Glomerular endothelial cell (primary cell): ENCODE measurements around the gene ADAMTSL4. TPM values are rescaled to one million over a fixed set of nuclear protein-coding genes. Genes with fewer than 3 reads are reported as not detected.
"Not testable (repeated sequence)": the region's sequence is repeated elsewhere in the genome, so short reads cannot be mapped to it uniquely, and the experiment has no call there.

Source experiments
- DNase-seq: peaks from one replicate; pipeline ENCODE4 v3.0.0-alpha.2; 2011; ENCODE audit warnings: low read depth, low spot score; ENCODE audit errors: extremely low read depth
- total RNA-seq: library from RNA; depleted of rRNA; stranded (reverse); fragments of >200 nt; gene quantifications from 2 replicates; pipeline ENCODE4 v1.2.3, GENCODE V29; 2015

The ADAMTSL4 gene
- total RNA-seq, 1 donor from 2014 or later, result 2.6 TPM

DNA sequence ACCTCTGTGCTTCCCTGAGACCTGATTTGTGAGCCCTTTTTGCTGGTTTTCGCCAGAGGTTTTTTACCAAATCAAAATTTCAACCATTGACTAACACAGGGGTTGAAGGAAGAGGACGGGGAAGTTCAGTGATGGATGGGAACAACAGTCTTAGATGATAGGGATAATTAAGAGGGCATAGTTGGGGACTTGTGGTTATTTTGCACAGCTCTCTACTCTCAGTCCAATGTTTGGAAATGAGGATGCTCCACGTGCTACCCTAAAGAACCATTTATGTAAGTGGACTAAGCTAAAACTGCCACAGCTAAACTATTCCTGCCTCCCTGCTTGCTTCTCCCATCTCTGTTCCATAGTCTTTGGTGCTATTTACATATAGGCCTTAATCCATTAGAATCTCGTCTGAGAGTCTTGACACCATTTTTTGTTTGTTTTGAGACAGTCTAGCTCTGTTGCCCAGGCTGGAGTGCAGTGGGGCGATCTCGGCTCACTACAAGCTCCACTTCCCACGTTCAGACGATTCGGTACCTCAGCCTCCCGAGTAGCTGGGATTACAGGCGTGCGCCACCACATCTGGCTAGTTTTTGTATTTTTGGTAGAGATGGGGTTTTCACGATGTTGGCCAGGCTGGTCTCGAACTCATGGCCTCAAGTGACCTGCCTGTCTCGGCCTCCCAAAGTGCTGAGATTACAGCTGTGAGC is 30.9 kb downstream of the ADAMTSL4 start:
- no peak for DNase-seq

DNA sequence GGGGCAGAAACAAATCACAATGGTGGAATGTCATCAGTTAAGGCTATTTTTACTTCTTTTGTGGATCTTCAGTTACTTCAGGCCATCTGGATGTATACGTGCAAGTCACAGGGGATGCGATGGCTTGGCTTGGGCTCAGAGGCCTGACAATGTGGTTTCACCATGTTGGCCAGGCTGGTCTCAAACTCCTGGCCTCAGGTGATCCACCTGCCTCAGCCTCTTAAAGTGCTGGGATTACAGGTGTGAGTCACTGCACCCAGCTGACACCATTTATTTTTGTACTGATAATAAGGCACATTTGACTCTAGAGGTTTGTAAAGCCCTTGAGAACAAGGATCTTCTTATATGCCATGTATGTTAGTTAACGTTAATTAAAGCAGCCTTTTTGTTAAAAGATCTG is 31.8 kb downstream of the ADAMTSL4 start:
- not testable (repeated sequence) for DNase-seq

GRCh38 chr1:150581437-150581836 is 32.2 kb downstream of the ADAMTSL4 start:
- DNase-seq, result not testable (repeated sequence)

- not testable (repeated sequence) for DNase-seq
Observed at GRCh38 chr1:150581962-150582361, 32.8 kb downstream of the ADAMTSL4 start.

DNA sequence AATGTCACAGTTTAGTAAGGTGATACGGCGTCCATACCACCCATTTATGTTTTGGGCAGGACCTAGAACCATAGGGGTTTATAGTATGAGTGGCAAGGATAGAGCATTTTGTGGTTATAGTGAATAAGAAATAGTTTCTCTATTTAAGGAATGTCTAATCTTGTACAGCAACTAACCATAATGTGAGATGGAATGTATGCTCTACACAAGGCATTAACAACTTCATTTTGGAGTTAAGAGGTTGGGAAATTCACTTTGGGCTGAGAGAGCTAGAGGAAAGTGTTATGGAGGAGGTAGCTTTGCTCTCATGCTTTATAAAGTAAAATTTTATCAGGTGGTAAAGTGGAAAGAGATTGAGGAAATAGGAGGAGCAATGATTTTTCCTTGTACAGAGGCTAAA is 33.2 kb downstream of the ADAMTSL4 start:
- no peak for DNase-seq

GRCh38 chr1:150596095-150596892 is 47.1 kb downstream of the ADAMTSL4 start:
- DNase-seq, result no peak

- no peak for DNase-seq
Observed at GRCh38 chr1:150596976-150597375, 47.8 kb downstream of the ADAMTSL4 start.

- DNase-seq, result not testable (repeated sequence)
Observed at GRCh38 chr1:150598346-150598745, 49.1 kb downstream of the ADAMTSL4 start.

DNA sequence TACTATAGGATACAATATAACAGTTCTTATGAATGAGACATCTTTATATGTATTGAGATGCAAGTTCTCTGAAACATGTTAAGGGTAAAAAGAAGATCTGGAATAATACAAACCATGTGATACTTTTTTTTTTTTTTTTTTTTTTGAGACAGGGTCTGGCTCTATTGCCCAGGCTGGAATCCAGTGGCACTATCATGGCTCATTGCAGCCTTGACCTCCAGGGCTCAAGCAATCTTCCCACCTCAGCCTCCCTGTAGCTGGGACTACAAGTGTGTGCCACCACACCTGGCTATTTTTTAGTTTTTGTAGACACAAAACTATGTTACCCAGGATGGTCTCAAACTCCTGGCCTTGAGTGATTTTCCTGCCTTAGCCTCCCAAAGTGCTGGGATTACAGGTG is 52.3 kb downstream of the ADAMTSL4 start:
- no peak for DNase-seq

- not testable (repeated sequence) for DNase-seq
Observed at GRCh38 chr1:150602372-150602771, 53.2 kb downstream of the ADAMTSL4 start.

- no peak for DNase-seq
Observed at GRCh38 chr1:150603711-150604110, 54.5 kb downstream of the ADAMTSL4 start.

DNA sequence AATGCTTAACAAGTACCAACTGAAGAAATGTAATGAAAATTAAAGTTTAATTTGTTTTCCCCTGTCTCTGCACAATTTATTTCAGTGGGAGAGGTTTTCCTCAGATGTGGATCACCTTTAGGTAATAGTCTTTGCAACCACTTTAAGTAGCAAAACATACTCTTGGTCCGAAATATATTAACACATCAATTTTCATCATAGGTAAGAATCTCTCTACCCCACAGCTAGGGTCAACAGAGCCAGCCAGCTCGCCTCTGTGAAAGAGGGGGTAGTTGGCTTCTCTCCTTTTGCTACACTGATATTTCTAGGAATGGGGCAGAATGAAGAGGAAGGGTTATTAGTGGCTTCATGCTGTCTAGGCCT is 55.0 kb downstream of the ADAMTSL4 start:
- DNase-seq, result no peak

DNA sequence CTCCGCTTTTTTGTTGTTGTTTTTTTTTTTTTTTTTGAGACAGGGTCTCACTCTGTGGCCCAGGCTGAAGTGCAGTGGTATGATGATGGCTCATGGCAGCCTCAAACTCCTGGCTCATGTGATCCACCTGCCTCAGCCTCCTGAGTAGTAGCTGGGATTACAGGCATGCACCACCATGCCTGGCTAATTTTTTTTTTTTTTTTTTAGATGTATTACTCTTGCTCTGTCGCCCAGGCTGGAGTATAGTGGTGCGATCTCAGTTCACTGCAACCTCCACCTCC is 56.2 kb downstream of the ADAMTSL4 start:
- not testable (repeated sequence) for DNase-seq

DNA sequence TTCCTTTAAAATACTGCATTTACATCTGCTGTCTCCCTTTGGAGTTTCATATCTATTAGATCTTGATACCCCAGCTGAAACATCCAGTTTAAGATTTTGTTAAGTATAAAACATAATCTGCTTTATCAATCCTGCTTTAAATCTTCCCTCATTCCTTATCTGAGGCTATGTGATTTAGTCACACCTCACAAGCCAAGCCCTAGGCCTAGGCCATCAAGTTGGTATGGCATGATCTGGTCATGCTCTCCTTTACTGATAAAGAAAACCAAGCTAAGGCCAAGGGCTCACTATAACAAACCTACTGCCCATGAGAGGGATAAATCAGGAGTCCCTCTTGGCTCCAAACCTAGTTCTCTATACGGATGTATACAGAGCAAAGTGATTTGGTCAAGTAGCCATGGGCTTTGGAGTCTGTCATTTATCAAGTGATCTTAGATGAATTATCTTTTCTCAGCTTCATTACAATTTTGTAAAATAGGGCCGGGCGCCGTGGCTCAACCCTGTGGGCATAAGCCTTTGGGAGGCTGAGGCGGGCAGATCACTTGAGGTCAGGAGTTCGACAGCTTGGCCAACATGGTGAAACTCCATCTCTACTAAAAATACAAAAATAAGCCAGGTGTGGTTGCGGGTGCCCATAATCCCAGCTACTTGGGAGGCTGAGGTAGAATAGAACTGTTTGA is 57.4 kb downstream of the ADAMTSL4 start:
- DNase-seq, result no peak

DNA sequence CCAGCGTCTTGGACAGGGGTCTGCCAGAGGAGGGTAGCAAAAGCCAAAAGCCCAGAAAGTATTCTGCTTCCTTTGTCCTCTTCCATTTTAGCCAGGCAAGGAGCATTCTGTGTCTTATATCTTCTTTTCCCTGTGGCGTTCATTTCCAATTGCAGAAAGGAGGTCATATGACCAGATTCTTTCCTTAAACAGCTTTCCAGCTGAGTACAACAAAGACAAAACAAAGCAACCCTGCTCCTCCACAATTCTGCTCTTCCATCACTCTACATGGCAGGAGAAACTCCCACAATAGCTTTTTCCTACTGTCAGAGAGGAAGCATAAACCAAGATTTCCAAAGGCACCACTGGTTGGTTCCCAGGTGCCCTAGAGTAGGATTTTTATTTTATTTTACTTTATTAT is 60.5 kb downstream of the ADAMTSL4 start:
- DNase-seq, result no peak

Other genes starting within 250 kb of the ADAMTSL4 start
- gene PRPF3, start 227.9 kb upstream of the ADAMTSL4 start, total RNA-seq, result 26.7 and 45.1 TPM in 2 replicates
- 12.6 and 17.6 TPM in 2 replicates for gene RPRD2, start 185.3 kb upstream of the ADAMTSL4 start, total RNA-seq
- gene TARS2, start 62.0 kb upstream of the ADAMTSL4 start, total RNA-seq, result 12.9 and 14.2 TPM in 2 replicates
- gene ECM1, start 41.3 kb upstream of the ADAMTSL4 start, total RNA-seq, result 4.2 and 5.1 TPM in 2 replicates
- not detected in 2 replicates for gene FALEC, start 33.7 kb upstream of the ADAMTSL4 start, total RNA-seq
- gene MCL1, start 30.2 kb downstream of the ADAMTSL4 start, total RNA-seq, result 210 and 246 TPM in 2 replicates
- 152 and 244 TPM in 2 replicates for gene ENSA, start 80.2 kb downstream of the ADAMTSL4 start, total RNA-seq
- gene GOLPH3L, start 147.7 kb downstream of the ADAMTSL4 start, total RNA-seq, result 20.4 and 41.5 TPM in 2 replicates
- 0.47 TPM in 1 of 2 replicates, not detected in the other for gene HORMAD1, start 171.5 kb downstream of the ADAMTSL4 start, total RNA-seq
- 87.7 and 137 TPM in 2 replicates for gene CTSS, start 216.4 kb downstream of the ADAMTSL4 start, total RNA-seq